Stimulated activated CD8-positive, alpha-beta memory T cell treated with anti-CD3 and anti-CD28 coated beads, Interleukin-7, amount 100 ng/mL, for 24 hours (primary cell): ENCODE data around the gene DNM1.
"Not testable (repeated sequence)": the region's sequence is repeated elsewhere in the genome, so short reads cannot be mapped to it uniquely, and the experiment has no call there.

ENCODE experiments used
- DNase-seq: peaks from one replicate; pipeline ENCODE4 v3.0.0-alpha.2; 2020; ENCODE audit warnings: low read depth

Gene DNM1

GRCh38 chr9:128178806-128179431 lies 24.3 kb upstream of the DNM1 start:
- no peak for DNase-seq

DNA sequence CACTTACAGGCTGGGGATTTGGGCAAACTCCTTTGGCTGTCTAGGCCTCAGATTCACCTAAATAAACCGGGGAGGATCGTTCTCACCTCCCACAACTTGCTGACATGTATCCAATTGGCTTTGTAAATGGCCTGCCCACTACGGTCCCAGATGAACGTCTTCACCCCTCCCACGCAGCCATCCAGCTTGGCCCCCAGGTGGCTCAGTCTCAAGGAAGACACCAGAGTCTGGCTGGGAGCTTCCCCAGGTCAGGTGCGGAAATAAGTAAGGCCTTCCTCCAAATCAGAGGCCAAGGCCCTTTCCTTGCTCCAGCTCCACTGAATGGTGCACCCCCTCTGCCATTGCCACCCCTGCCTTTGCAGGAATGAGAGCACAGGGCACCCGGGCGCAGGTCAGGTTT lies 23.2 kb upstream of the DNM1 start:
- no peak for DNase-seq

DNA sequence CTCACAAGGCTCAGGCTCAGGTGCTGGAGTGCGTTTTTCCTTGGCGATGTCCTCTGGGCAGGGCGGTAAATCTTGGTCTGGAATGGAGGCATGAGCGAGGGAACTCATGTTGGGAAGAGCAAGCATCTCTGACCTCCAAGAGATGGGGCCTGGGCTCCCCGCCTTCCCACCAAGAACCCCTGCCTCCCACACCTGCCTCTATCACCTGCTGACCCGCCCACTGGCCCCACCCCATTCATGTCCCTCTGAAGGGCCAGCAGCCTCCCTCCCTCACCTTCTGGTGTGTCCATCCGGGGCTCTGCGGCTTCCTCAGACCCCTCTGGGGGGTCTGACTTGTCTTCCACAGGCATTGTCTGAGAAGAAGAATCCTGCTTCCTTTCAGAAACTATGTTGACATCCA lies 22.7 kb upstream of the DNM1 start:
- no peak for DNase-seq

DNA sequence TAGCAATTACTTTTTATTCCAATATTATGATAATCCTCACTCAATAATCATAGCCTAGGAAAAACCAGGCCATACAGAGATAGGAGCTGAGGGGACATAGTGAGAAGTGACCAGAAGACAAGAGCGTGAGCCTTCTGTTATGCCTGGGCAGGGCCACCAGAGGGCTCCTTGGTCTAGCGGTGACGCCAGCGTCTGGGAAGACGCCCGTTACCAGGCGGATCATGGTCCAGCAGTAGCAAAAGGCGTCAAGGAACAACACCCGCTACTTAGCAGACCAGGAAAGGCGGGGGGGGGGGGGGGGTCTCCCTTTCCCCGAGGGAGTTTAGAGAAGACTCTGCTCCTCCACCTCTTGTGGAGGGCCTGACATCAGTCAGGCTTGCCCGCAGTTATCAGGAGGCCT lies 21.7 kb upstream of the DNM1 start:
- not testable (repeated sequence) for DNase-seq

DNA sequence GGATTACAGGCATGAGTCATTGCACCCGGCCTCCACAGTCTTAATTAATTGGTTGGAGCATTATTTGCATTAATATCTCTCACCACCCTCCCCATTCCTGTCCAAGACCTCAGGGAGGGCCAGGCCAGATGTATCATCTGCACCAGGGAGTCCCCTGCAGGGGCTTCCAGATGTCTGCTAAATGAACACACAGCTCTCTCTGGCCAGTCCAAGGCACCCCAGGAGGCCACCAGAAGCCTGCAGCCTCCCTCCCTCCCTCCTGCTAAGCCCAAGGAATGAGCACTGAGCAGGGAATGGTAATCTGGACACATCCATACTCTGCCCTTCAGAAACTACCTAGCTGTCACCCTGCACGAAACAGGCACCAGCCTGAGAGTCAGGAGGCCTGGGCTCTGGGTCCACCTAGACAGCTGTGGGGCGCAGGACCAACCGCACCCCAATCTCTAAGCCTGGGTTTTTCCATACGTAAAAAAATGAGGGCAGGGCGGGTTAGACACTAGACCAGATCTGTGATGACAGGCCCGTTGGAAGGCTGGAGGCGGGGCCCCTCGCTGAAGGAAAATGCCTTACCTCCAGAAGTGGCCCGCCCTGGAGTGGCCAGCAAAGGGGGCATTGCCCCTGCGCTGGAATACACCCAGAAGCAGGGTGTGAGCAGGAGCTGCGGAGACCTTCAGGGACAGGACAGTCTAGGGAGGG lies 20.1 kb upstream of the DNM1 start:
- DNase-seq = no peak

GRCh38 chr9:128185979-128186965 lies 16.9 kb upstream of the DNM1 start:
- DNase-seq = no peak

DNA sequence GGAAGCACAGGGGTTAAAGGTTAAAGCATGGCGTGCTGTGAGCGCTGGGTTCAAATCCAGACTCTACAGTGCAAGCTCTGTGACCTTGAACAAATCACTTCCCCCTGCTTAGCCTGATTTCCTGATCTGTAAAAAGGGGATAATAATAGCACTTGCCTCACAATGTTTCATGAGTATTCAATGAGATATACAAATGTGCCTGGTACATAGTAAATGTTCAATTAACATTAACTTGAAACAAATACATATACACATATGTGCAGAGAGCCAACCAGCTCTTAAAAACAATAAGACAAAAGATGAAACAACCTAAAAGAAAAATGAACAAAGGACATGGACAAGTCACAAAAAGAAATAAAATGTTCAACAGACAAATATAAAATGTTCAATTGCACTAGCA lies 15.8 kb upstream of the DNM1 start:
- DNase-seq = no peak

DNA sequence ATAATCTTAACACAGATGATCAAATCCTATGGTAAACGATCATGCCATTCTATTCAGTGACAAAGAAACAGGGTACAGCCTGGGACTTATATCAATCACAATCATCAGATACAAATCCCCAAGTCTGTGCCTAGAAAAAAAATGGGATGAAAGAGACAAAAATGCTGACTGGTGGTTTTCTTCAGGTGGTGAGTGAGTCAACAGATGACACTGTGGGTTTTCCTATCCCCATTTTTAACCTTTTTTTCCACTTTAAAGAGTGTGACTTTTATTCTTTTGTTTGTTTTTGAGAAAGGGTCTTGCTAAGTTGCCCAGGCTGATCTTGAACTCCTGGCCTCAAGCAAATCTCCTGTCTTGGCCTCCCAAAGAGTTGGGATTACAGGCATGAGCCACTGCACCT lies 15.0 kb upstream of the DNM1 start:
- no peak for DNase-seq

GRCh38 chr9:128190013-128190412 lies 13.2 kb upstream of the DNM1 start:
- no peak for DNase-seq

- no peak for DNase-seq
These were observed 12.4 kb upstream of the DNM1 start for GRCh38 chr9:128190516-128191405.

DNA sequence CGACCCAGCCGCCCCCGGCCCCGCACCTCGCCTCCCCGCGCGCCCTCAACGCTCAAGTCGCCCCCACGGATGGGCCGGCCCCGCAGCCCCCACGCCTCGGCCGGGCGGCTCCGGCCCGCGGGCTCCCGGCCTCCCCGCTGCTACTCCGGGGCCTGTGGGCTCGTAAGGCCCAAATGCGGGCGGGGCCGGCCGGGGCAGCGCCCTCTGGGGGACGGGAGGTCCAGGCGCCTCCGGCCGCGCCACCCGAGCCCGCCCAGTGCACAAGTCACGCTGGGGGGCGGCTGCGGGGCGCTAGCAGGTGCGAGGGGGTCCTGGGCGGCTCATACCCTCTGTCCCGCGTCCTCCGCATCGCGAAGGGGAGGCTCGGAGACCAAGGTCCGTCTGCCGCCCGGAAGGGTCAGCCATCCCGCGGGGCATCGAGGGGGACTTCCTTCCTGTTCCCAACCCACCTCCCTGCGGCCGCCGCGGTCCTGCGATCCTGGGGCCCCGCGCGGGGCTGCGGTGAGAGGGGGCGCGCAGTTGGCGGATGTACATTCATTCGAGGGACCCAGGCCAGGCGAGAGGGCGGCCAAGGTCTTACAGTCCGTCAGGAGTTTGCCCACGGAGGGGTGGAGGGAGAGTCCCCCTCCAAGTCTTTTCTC lies 11.7 kb upstream of the DNM1 start, which contains the start of gene CIZ1:
Gene CIZ1 (minus strand): TSS at position 167 of the 641 bp plus-strand sequence. CDS start 715 bp downstream, outside the sequence.
- DNase-seq = no peak

- DNase-seq = no peak
These were observed 10.4 kb upstream of the DNM1 start for GRCh38 chr9:128192601-128193371.

DNA sequence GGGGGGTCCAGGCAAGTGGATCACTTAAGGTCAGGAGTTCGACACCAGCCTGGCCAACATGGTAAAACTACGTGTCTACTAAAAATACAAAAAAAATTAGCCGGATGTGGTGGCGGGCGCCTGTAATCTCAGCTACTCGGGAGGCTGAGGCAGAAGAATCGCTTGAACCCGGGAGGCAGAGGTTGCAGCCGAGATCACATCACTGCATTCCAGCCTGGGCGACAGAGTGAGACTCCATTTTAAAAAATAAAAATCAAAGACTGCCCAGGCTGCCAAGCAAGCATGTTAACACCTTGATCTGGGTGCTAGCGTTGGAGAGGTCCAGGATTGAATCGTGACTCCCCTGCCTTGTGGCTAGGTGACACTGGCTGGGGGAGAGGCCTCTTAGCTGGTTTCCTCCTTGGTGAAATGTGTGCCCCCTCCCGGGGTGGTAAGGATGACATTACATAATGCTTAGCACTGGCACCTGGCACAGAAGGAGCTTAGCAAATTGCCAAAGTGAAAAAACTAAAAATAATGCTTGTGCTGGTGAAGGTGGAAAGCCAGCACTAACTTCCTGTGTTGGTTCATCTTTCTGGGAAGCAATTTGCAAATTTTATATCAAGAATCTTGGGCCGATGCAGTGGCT lies 9.6 kb upstream of the DNM1 start:
- no peak for DNase-seq

DNA sequence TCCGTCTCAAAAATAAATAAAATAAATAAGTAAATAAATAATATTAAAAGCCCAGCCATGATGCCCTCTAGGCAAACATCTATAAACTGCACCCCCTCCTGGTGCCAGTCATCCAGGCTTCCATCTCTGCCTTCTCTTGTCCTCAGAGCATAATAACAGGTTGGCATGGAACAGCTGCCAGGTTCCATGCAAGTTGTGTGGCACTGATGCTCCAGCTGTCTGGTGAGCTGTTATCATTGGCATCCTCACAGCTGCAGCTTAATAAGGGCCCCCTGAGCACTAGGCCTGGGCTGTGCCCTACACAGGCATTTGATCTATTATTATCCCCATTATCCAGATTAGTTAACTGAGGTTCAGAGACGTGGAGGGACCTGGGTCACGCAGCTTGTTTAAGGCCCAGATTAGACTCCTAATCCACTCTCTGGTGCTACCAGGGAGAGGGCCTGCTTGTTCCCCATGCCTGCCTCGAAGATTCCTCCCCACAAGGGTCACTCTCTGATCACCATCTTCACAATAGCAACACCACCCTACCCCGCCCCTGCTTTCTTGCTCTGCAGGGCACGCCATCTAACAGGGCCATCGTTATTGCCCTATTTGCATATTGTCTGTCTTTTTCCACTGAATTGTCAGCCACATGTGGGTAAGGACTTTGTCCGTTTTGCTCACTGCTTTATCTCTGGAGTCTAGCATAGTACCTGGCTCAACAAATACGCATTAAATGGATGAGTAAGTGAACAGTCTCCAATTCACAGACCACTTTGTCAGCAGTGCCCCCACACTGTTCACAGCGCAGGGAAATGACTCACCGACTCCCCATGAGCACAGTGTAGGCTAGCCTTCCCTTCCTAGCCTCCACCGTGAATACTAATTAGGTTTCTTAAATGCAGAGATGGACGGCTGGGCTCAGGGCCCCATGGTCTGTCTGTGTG lies 1.5 kb upstream of the DNM1 start:
- no peak for DNase-seq

DNA sequence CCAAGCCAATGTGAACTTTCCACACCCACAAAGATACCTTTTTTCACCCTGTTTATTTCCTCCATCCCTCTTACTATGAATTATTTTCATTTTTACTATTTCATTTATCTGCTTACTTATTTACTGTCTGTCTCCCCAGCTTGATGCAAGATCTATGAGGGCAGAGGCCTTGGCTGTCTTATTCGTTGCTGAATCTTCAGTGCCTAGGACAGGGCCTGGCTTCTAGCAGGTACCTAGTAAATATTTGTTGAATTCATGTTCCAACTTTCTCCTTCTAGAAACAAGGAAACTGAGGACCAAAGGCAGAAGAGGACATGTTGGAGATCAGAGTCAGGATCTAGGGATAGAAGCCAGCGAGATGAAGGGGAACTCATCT lies 543 bp upstream of the DNM1 start:
- DNase-seq = no peak

DNA sequence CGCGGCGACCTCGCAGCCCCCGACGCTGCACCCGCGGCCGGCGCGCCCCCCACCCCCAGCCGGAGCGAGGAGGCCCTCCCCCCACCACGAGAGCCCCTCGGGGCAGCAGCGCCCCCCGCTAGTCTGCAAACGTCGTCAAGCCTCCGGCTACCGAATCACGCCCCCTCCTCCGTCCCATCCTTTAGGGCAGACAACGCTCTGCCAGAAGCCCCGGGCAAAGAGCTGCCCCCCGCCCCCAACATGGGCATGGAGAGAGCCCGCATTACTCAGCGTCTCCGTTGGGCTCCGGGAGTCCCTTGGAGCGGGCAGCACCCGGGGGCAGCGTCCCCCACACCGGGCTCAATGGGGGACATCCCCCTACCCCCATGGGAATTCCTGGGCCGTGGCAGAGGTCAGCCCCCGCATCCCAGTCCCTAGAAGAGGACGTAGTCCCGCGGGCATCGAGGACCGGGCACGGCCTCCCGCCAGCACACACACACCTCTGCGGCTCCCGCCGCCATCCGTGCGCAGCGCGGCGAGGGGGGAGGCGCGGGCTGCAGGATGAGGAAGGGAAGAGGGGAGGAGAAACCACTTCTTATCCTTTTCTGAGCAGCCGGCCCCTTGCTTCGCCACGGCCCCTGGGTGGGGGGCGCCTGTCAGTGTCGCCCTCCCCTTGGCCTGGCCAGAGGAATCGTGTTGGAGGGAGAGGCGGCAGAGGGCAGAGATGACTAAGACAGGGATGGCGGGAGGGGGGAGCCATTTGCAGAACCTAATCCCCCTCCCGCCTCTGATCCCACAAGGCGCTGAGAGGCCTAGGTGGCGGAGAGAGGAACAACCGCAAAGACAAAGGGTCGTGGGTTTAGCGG lies 750 bp downstream of the DNM1 start:
- DNase-seq = no peak

GRCh38 chr9:128204858-128205257 lies 1.7 kb downstream of the DNM1 start:
- no peak for DNase-seq
